Loucy (cell line): ENCODE measurements around the gene UBA5.

Experiments
- EZH2phosphoT487 ChIP-seq: fragments of 200-600 bp; IDR thresholded peaks from 2 replicates; pipeline ENCODE4 v1.6.1; 2018; ENCODE audit warnings: antibody characterized with exemption, mild to moderate bottlenecking, moderate library complexity, borderline replicate concordance
- TF ChIP-seq, protein P1 (sequence below): fragments of 200-600 bp; sonication (generic); conservative IDR thresholded peaks from 2 replicates; pipeline ENCODE4 v1.5.1; 2014; ENCODE audit warnings: mild to moderate bottlenecking, antibody characterized with exemption, low read length

DNA sequence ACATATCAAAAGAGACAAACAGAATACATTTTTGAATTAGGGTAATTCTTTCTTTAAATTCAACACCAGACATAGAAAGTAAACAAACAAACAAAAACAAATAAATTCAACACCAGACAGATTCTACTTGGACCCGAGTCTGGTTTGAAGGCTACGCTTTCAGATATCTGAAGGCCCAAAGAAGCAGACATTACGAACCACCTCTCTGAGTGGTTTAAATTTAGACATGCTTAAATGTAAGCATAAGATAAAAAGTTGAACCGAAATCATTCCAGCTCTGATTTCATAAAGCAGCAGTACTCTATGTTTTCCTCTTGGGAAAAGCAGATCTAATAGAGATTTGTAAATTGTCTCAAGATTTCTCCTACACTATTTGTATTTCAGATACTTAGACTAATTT lies 29.9 kb downstream of the UBA5 start:
- TF ChIP-seq, protein P1, sequence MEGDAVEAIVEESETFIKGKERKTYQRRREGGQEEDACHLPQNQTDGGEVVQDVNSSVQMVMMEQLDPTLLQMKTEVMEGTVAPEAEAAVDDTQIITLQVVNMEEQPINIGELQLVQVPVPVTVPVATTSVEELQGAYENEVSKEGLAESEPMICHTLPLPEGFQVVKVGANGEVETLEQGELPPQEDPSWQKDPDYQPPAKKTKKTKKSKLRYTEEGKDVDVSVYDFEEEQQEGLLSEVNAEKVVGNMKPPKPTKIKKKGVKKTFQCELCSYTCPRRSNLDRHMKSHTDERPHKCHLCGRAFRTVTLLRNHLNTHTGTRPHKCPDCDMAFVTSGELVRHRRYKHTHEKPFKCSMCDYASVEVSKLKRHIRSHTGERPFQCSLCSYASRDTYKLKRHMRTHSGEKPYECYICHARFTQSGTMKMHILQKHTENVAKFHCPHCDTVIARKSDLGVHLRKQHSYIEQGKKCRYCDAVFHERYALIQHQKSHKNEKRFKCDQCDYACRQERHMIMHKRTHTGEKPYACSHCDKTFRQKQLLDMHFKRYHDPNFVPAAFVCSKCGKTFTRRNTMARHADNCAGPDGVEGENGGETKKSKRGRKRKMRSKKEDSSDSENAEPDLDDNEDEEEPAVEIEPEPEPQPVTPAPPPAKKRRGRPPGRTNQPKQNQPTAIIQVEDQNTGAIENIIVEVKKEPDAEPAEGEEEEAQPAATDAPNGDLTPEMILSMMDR = no peak
- TF ChIP-seq EZH2phosphoT487 = no peak
